HG03342 (cell line): ENCODE measurements around the gene SRGN.
A peak's percentile ranks its signal among the peaks of the same experiment; 100 is the strongest.

ENCODE experiments used
- ATAC-seq: cut with Tn5 transposase; IDR thresholded peaks from one replicate; pipeline ENCODE4 v1.9.1; 2021; ENCODE audit warnings: mild to moderate bottlenecking, moderate library complexity; ENCODE audit not compliant: unreplicated experiment

SRGN gene

DNA sequence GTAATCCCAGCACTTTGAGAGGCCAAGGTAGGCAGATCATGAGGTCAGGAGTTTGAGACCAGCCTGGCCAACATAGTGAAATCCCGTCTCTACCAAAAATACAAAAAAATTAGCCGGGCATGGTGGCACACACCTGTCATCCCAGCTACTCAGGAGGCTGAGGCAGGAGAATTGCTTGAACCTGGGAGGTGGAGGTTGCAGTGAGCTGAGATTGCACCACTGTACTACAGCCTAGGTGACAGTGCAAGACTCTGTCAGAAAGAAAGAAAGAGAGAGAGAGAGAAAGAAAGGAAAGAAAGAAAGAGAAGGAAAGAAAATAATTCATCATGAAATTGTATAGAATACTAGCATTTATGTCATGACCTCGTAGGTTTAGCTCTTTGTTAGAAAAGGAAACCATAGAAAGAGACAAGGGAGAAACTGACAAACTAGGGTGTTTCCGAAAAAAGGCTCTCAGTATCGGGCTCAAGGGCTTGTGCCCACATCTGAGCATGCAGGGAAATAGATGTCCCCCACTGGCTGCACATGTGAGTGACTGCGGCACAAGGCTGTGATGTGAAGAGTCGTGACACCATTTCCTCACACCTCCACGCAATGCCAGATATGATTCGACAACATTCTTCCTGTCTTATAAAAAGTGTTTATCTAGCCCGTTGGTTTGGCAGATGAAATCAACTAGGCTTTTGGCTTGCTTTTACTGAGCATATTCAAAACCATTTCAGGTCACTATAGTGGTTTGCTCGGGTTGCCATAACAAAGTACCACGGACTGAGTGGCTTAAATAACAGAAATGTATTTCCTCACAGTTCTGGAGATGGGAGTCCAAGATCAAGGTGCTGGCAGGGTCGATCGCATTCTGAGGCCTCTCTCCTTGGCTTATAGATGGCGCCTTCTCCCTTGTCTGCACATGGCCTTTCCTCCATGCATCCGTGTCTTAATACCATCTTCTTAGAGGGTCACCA, 2.0 kb downstream of the SRGN start:
- ATAC-seq, result peak; percentile 42

- no peak for ATAC-seq
Measured at GRCh38 chr10:69090685-69091084, 2.8 kb downstream of the SRGN start.

DNA sequence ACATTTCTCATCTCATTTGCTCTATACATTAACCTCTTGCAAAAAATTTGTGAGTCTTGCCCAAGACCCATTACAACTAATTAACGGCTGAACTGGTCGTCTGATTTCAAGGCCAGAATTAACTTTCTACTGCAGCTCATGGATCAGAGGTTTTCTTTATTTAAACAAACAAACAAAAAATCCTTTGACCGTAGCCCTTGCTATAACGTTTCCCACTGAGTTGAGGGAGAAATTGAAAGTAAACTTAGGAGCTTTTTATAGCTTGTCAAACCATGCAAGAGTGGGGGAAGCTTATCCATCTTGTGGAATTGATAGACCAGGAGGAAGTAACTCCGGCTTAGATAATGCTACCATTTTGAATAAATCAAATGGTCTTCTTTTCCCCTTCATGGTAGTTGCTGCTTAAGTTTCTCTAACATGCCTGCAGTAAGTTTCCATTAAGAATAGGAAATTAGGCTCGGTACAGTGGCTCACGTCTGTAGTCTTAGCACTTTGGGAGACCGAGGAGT, 3.3 kb downstream of the SRGN start:
- no peak for ATAC-seq

DNA sequence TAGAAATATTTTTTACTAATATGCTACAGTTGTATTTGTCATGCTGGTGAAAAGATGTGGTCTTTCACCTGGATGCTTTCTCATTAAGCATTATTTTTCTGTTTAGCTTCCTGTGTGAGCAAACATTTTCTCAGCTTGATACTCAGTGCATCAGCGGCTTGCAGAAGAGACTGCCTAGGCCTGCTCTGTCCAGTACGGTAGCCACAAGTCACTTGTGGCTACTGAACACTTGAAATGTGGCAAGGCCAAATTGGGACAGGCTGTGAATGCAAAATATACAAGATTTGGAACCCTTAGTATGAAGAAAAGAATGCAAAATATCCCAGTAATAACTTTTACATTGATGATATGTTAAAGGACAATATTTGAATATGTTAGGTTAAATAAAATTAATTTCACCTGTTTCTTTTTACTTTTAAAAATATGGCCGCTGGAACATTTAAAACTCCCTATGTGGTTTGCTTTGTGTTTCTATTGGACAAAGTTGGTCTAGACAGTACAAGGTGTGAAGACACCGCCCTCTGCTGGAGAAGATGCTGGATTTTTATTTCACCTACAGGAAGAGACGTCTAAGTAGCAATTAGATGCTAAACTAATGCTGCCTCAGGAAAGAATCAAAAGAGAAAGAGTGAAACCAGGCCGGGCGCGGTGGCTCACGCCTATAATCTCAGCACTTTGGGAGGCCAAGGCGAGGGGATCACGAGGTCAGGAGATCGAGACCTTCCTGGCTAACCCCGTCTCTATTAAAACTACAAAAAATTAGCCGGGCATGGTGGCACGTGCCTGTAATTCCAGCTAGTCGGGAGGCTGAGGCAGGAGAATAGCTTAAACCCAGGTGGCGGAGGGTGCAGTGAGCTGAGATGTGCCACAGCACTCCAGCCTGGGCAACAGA, 5.3 kb downstream of the SRGN start:
- ATAC-seq, result no peak

DNA sequence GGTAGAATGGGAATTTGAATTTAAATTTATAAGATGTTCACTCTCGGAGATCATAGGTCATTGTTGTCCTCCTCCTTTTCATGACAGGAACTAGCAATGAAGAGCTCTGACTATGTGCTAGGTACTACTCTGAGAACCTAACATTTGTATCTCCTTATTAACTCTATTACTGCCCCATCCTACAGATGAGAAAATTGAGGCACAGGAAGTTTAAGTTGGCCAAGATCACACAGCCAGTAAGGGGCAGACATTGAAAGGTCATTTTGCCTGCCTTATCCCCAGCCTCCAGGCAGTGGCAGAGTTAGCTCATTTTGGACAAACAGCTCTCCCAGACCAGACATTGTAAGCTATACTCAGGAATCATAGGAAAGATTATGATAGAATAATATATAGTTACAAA, 6.0 kb downstream of the SRGN start:
- ATAC-seq, result no peak

GRCh38 chr10:69096045-69096444, 8.1 kb downstream of the SRGN start:
- peak; percentile 55 for ATAC-seq

- no peak for ATAC-seq
Measured at GRCh38 chr10:69097729-69098128, 9.8 kb downstream of the SRGN start.

GRCh38 chr10:69100136-69100872, 12.4 kb downstream of the SRGN start:
- ATAC-seq, result no peak

DNA sequence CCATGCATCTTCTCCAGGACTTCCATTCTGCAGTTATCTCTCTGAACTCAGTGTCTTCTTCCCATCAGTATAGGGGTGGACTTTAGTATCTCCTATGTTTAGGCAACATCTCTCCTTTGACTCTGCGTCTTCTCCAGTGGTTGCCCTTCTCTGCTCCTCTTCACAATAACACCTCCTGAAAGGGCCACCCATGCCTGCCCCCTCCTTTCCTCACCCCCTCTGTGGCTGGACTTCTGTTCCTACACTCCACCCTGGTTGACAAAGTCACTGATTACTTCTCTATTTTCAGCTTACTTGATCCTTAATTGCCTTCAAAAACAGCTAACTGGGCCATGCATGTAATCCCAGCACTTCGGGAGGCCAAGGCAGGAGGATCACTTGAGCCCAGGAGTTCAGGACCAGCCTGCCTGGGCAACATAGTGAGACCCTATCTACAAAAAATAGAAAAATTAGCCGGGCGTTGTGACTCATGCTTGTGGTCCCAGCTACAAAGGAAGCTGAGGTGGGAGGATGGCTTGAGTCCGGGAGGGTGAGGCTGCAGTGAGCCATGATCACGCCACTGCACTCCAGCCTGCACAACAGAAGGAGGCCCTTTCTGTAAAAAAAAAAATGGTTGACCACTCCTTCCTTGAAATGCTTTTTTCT, 13.7 kb downstream of the SRGN start:
- ATAC-seq, result no peak

- ATAC-seq, result no peak
Measured at GRCh38 chr10:69102440-69102839, 14.5 kb downstream of the SRGN start.

- ATAC-seq, result no peak
Measured at GRCh38 chr10:69103784-69104183, 15.9 kb downstream of the SRGN start.

- no peak for ATAC-seq
Measured at GRCh38 chr10:69104994-69105790, 17.3 kb downstream of the SRGN start.

- ATAC-seq, result no peak
Measured at GRCh38 chr10:69107176-69107490, 19.2 kb downstream of the SRGN start.

- ATAC-seq, result no peak
Measured at GRCh38 chr10:69107699-69108098, 19.8 kb downstream of the SRGN start.

DNA sequence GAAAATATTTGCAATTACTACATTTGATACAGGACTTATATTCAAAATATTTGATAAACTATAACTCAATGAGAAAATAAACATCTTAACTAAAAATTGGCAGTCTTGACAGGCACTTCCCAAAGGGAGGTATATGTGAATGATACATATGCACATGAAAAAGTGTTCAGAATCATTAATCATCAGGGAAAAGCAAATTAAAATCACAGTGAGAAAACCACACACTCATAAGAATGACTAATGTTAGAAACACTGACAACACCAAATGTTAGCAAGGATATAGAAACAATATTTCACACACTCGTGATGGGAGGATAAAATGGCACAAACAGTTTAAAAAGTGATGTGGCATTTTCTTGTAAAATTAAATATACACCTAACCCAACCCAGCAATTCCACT, 32.0 kb downstream of the SRGN start:
- ATAC-seq, result no peak

DNA sequence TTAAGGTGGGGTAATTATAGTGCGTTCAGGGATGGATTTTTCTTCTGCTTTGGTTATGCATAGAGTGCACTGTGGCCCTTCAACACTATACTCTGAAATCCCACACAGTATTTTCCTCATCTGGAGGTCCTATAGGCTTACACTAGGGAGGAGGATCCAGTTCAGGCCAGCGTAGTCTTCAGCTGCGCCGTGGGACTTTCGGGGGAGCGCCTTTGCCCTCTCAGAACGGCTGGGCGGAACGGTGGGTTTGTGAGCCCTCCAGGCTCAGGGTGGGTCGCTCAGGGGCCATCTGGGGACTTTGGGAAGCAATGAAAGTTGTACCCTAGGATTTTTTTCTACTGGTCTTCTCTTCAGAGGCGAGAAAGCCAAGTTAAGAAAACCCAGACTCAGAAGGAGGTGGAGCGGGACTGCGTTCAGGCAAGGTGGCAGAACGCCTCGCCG, 35.4 kb downstream of the SRGN start:
- peak; percentile 30 for ATAC-seq

GRCh38 chr10:69123747-69124562, 36.1 kb downstream of the SRGN start, which contains the start of gene VPS26A:
Gene VPS26A (plus strand): TSS chr10:69124178. CDS start chr10:69124278, 100 bp downstream.
- peak; percentile 75 for ATAC-seq

DNA sequence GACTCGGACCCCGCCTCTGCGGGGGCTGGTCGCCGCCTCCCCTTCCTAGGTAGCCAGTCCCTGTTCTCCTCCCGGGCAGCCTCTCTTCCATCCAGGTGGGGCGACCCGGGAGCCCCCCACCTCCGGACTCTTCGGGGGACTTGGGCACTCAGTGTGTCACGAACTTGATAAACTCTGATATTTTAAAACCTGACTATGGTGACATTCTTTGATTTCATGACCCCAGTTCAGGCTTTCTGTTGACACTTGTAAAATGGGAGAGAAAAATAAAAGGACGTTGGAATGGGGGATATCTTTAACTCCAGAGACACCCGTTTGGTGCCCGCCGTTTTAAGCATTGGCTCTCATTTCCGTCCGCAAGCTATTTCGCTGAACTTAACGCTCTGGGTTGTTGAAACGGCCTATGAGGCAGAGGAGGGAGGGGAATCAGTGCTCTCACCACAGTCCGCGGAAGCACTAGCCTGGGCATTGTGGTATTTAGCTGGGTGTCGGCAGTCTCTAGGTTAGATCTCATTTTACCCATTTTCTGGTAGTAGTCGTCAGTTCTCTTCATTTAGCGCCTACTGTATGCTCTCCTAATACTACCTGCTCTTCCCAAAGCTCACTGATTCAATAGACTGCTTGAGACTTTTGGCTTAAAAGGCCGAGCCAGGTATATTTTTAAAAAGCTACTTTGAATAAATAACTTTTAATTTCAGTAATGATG, 36.8 kb downstream of the SRGN start:
- peak; percentile 26 for ATAC-seq
